22Rv1 (cell line): Measurements from ENCODE around the gene TTC1.

ENCODE experiments used
- H3K27ac ChIP-seq: fragments of 450-650 bp; 2 replicates; pipeline ENCODE4 v1.5.1; 2017
- ZFX ChIP-seq: fragments of 450-650 bp; IDR thresholded peaks from 2 replicates; pipeline ENCODE4 v1.6.1; 2017; ENCODE audit warnings: antibody characterized with exemption, borderline replicate concordance
- TF ChIP-seq, protein P1 (sequence below): fragments of 450-650 bp; IDR thresholded peaks from 2 replicates; pipeline ENCODE4 v1.5.1; 2017; ENCODE audit warnings: mild to moderate bottlenecking

The TTC1 gene

DNA sequence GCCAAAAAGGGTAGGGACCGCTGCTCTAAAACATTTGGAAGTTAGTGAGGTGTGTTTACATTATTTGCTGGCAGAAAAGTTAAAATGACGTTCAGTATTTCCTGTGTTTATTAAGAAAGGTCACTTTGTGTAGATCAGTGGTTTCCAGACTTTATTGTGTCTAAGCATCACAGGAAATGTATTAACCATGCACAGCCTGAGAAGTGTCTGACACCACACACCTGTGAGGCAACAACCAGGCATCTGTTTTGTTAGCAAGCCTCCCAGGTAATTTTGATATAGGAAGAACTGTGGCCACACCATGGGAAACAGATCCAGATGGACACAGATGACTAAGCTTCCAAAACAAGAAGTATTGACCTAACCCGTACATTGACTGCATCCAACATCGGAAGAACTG lies 12.0 kb downstream of the TTC1 start:
- TF ChIP-seq, protein P1, sequence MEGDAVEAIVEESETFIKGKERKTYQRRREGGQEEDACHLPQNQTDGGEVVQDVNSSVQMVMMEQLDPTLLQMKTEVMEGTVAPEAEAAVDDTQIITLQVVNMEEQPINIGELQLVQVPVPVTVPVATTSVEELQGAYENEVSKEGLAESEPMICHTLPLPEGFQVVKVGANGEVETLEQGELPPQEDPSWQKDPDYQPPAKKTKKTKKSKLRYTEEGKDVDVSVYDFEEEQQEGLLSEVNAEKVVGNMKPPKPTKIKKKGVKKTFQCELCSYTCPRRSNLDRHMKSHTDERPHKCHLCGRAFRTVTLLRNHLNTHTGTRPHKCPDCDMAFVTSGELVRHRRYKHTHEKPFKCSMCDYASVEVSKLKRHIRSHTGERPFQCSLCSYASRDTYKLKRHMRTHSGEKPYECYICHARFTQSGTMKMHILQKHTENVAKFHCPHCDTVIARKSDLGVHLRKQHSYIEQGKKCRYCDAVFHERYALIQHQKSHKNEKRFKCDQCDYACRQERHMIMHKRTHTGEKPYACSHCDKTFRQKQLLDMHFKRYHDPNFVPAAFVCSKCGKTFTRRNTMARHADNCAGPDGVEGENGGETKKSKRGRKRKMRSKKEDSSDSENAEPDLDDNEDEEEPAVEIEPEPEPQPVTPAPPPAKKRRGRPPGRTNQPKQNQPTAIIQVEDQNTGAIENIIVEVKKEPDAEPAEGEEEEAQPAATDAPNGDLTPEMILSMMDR, result no peak
- TF ChIP-seq ZFX, result no peak

DNA sequence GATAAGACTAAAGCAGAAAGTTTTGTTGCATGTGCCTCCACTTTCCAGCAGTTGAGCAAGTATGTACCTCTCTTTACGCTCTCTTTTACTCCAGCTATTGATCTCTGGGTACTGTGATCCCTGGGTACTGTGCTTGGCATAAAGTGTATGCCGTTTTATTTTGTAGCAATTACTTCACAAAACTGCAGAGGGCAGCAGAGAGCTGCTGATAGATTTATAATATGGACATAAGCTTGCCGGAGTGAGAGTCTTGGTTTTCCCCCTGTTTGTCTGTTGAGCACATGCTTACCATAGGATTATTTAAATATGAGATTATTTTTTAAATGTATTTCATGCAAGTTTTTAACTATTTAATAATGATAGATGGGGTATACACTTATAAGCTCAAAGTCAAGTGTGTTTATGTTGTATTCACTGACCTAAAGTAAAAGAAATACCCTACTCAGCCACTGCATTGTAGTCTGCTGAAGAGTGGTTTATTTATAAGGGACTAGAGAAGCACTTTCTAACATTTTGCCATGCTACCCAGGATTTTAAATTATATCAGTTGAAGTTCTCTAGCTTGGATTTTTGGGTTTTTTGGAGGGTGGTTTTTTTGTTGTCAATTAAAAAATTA lies 13.0 kb downstream of the TTC1 start:
- H3K27ac ChIP-seq, result no peak overlapping the region

More for the DNA sequence above, 12.0 kb downstream of the TTC1 start:
- H3K27ac ChIP-seq, result no peak overlapping the region

DNA sequence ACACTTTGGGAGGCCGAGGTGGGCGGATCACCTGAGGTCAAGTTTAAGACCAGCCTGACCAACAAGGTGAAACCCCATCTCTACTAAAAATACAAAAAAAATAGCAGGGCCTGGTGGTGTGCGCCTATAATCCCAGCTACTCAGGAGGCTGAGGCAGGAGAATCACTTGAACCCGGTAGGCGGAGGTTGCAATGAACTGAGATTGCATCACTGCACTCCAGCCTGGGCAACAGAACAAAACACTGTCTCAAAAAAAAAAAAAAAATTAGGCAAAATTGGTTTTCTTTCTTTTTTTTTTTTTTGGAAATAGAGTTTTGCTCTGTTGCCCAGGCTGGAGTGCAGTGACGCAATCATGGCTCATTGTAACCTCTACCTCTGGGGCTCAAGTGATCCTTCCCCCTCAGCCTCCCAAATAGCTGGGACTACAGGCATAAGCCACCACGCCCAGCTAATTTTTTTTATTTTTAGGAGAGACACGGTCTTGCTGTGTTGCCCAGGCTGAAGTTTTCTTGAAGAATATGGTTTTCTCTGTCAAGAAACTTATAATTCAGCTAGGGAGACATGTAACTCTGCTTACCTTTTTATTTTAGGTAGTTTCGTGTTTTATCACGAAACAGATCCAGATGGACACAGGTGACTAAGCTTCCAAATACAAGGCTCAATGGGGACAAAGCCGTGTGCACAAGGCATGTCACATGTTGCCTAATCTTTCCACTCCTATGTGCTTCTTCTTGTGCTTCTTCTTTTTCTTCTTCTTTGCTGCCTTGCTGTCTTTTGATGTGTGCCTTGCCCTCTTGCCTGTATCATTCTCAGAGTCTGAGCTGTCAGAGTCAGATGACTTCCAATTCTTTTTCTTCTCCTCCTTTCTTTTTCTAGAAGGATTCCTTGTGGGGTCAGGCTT lies 14.3 kb downstream of the TTC1 start:
- TF ChIP-seq, protein P1, result no peak
- TF ChIP-seq ZFX, result no peak
- H3K27ac ChIP-seq, result no peak overlapping the region

More for the DNA sequence above, 13.0 kb downstream of the TTC1 start:
- no peak for TF ChIP-seq ZFX
- TF ChIP-seq, protein P1, result peak; percentile 92

DNA sequence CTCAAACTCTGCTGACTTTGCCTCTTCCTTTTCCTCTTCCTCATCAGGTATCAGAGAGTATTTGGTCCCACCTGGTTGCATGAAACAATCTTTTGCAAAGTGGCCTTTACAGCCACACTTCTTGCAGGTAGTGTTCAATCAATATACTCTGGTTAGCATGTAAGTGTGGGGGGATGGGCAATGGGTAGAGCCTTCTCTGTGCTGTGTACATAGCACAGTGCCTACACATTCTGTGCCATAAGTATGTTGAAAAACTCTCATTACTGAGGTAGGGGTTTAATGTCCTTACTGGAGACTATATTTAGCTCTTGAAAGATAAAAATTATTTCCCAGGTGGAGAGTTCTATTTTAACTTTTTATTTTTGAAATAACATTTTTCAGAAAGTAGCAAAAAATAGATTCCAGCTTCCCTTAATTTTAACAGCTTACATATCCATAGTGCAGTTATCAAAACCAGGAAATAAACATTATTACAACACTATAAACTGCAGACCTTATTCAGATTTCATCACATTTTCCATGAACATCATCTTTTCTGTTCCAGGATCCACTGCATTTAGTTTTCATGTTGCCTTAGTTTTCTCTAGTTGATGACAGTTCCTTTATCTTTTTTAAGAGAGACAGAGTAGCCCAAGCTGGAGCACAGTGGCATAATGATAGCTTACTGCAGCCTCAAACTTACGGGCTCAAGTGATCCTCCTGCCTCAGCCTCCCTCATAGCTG lies 15.1 kb downstream of the TTC1 start:
- TF ChIP-seq, protein P1, result no peak
- H3K27ac ChIP-seq, result no peak overlapping the region

DNA sequence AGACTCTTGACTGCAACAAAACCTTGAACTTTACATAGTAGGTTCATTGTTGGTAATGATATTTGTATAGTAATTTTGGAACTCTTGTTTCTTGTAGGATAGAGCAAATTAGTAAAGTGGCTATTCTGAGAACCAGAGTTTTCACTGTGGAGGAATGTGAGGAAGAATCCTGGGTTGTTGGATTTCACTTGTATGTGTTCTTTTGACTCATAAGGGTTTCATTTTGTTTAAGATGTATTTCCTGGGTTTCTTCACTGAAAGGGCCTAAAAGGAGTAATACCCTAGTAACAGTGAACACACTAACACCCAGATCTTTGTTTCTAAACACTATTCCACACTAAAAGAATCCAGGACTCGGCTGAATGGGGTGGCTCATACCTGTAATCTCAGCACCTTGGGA lies 20.1 kb downstream of the TTC1 start:
- H3K27ac ChIP-seq, result no peak overlapping the region
- TF ChIP-seq, protein P1, result no peak
- TF ChIP-seq ZFX, result no peak

DNA sequence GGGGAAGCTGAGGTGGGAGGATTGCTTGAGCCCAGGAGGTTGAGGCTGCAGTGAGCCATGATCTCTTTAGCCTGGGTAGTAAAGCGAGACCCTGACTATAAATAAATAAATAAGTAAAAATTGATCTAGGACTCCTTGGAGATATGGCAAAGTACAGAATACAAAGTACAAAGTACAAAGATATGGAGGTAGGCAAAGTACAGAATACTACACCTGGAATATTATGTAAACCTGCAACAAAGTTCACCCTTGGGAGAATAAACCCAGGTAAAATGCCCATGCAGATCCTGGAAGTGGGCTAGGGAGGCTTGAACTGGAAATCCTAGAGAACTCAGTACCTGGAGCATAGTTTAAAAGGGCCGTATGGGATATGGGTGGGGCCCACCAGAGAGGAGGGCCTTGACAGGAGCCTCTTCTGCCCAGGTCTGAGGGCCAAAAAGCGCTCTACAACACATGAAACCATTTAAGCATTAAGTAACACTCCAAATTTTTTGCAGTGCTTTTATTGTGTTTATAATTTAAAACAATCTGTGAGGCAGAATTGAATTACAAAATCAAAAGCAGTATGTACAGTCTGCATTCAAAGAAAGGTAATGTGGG lies 20.7 kb downstream of the TTC1 start:
- TF ChIP-seq, protein P1, result no peak
- TF ChIP-seq ZFX, result no peak

More for the DNA sequence above, 20.7 kb downstream of the TTC1 start:
- no peak overlapping the region for H3K27ac ChIP-seq
